MCF 10A (cell line): ENCODE measurements around the gene KCNJ18. TPM values are rescaled to one million over a fixed set of nuclear protein-coding genes. Genes with fewer than 3 reads are reported as not detected.
"Not testable (repeated sequence)": the region's sequence is repeated elsewhere in the genome, so short reads cannot be mapped to it uniquely, and the experiment has no call there.

Source experiments
- Bru-seq: library from RNA; stranded (reverse); fragments of 400-500 nt; gene quantifications from one replicate; lab custom pipeline; 2021; lab: Mats Ljungman, UMichigan
- BruChase-seq, 2 experiments: library from RNA; stranded (reverse); fragments of 400-500 nt; gene quantifications; one replicate each; lab custom pipeline; 2021; lab: Mats Ljungman, UMichigan
- BruUV-seq: library from RNA; stranded (reverse); fragments of 400-500 nt; replicated peaks from 2 replicates; lab custom pipeline; 2021; lab: Mats Ljungman, UMichigan
- CTCF ChIA-PET: fragments of 300-600 bp; sonication (Branson Sonifier 250); formaldehyde crosslinking; extraction: SDS; loops from one replicate; lab custom pipeline; 2021; ENCODE audit warnings: antibody characterized with exemption, inconsistent platforms; lab: Yijun Ruan, JAX
- POLR2A ChIA-PET: fragments of 300-600, 350-650 bp; sonication (Branson Sonifier 250); formaldehyde crosslinking; extraction: SDS; loops from one replicate; lab custom pipeline; 2020; ENCODE audit warnings: antibody characterized with exemption, inconsistent platforms; lab: Yijun Ruan, JAX
- DNase-seq: peaks from one replicate; pipeline ENCODE4 v3.0.0-alpha.2; 2018; ENCODE audit not compliant: unreplicated experiment
- H3K27ac Mint-ChIP-seq: one replicate; pipeline ENCODE4 v1.8.0; 2022; ENCODE audit warnings: mild to moderate bottlenecking, low read depth, mixed read lengths; ENCODE audit not compliant: unreplicated experiment
- H3K27me3 Mint-ChIP-seq: one replicate; pipeline ENCODE4 v1.8.0; 2022; ENCODE audit warnings: mixed read lengths; ENCODE audit not compliant: insufficient read depth, unreplicated experiment
- H3K36me3 Mint-ChIP-seq: one replicate; pipeline ENCODE4 v1.8.0; 2022; ENCODE audit warnings: mild to moderate bottlenecking, moderate library complexity, mixed read lengths; ENCODE audit not compliant: insufficient read depth, unreplicated experiment
- H3K4me1 Mint-ChIP-seq: one replicate; pipeline ENCODE4 v1.8.0; 2022; ENCODE audit warnings: mixed read lengths; ENCODE audit not compliant: insufficient read depth, unreplicated experiment
- H3K4me3 Mint-ChIP-seq: one replicate; pipeline ENCODE4 v1.8.0; 2022; ENCODE audit warnings: mild to moderate bottlenecking, moderate library complexity, mixed read lengths; ENCODE audit not compliant: unreplicated experiment
- H3K9me3 Mint-ChIP-seq: one replicate; pipeline ENCODE4 v1.8.0; 2022; ENCODE audit warnings: mixed read lengths; ENCODE audit not compliant: unreplicated experiment
- intact Hi-C: fragments of 100-400 bp; cut with micrococcal nuclease; formaldehyde crosslinking; loops from 2 replicates; pipeline ENCODE4 v1.14.1; 2022
- long read RNA-seq: library from polyadenylated mRNA; stranded (forward); transcript quantifications from one replicate; pipeline ENCODE4 v2.0.0, GENCODE V29; 2022
- total RNA-seq: library from RNA; stranded (reverse); gene quantifications from 2 replicates; pipeline ENCODE4 v1.2.3, GENCODE V29; 2022

Gene KCNJ18
- total RNA-seq (not detected in 2 replicates), Bru-seq, nascent RNA (not detected), BruChase-seq, experiment 1, labeled RNA remaining after a 6-hour chase (not detected), BruChase-seq, experiment 2, labeled RNA remaining after a 2-hour chase (not detected)
- long read RNA-seq: 0 reads

GRCh38 chr17:21691883-21692703 lies at the start of gene KCNJ18:
Gene KCNJ18 (plus strand): TSS chr17:21692523. CDS start chr17:21702787, 10,264 bp downstream.
- POLR2A ChIA-PET, H3K4me3 Mint-ChIP-seq, BruUV-seq, H3K27me3 Mint-ChIP-seq, H3K4me1 Mint-ChIP-seq, intact Hi-C loops, CTCF ChIA-PET, H3K36me3 Mint-ChIP-seq, DNase-seq, H3K27ac Mint-ChIP-seq: not testable (repeated sequence)
- H3K9me3 Mint-ChIP-seq: peaks cover 19% of the 10 kb centered on the region

DNA sequence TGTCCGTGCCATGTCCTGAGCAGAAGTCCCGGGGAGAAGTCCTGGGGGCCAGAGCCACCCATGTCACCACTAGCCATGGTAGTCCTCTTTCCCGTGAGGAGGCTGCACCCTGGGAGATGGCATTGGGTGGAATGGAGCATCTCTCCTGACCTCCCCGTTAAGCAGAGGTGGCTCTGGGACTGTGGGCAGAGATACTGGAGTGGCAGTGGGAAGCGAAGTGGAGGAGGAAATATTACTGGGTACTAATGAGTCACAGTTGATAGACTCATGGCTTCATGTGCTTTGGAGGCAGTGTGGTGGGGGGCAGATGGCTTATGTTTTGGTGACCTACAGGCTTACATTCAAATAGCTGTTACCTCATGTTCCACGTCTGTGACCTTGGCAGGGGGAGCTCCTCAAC lies 44.2 kb upstream of the KCNJ18 start:
- H3K27me3 Mint-ChIP-seq, H3K36me3 Mint-ChIP-seq, H3K4me1 Mint-ChIP-seq, intact Hi-C loops, DNase-seq, CTCF ChIA-PET, H3K4me3 Mint-ChIP-seq, H3K27ac Mint-ChIP-seq, BruUV-seq, POLR2A ChIA-PET: not testable (repeated sequence)
- peaks cover 17% of the 10 kb centered on the region for H3K9me3 Mint-ChIP-seq

GRCh38 chr17:21650043-21650442 lies 42.3 kb upstream of the KCNJ18 start:
- BruUV-seq, POLR2A ChIA-PET, DNase-seq, H3K36me3 Mint-ChIP-seq, CTCF ChIA-PET, H3K27ac Mint-ChIP-seq, H3K4me3 Mint-ChIP-seq, H3K4me1 Mint-ChIP-seq, H3K27me3 Mint-ChIP-seq, intact Hi-C loops: not testable (repeated sequence)
- H3K9me3 Mint-ChIP-seq: peaks cover 17% of the 10 kb centered on the region

- H3K4me3 Mint-ChIP-seq, intact Hi-C loops, H3K4me1 Mint-ChIP-seq, CTCF ChIA-PET, H3K36me3 Mint-ChIP-seq, DNase-seq, BruUV-seq, H3K27ac Mint-ChIP-seq, H3K27me3 Mint-ChIP-seq, POLR2A ChIA-PET: not testable (repeated sequence)
- H3K9me3 Mint-ChIP-seq: peaks cover 17% of the 10 kb centered on the region
Measured at GRCh38 chr17:21652049-21652448, 40.3 kb upstream of the KCNJ18 start.

- POLR2A ChIA-PET, H3K27me3 Mint-ChIP-seq, intact Hi-C loops, H3K4me1 Mint-ChIP-seq, H3K4me3 Mint-ChIP-seq, H3K36me3 Mint-ChIP-seq, BruUV-seq, CTCF ChIA-PET, H3K27ac Mint-ChIP-seq, DNase-seq: not testable (repeated sequence)
- peaks cover 17% of the 10 kb centered on the region for H3K9me3 Mint-ChIP-seq
Measured at GRCh38 chr17:21653211-21653610, 39.1 kb upstream of the KCNJ18 start.

DNA sequence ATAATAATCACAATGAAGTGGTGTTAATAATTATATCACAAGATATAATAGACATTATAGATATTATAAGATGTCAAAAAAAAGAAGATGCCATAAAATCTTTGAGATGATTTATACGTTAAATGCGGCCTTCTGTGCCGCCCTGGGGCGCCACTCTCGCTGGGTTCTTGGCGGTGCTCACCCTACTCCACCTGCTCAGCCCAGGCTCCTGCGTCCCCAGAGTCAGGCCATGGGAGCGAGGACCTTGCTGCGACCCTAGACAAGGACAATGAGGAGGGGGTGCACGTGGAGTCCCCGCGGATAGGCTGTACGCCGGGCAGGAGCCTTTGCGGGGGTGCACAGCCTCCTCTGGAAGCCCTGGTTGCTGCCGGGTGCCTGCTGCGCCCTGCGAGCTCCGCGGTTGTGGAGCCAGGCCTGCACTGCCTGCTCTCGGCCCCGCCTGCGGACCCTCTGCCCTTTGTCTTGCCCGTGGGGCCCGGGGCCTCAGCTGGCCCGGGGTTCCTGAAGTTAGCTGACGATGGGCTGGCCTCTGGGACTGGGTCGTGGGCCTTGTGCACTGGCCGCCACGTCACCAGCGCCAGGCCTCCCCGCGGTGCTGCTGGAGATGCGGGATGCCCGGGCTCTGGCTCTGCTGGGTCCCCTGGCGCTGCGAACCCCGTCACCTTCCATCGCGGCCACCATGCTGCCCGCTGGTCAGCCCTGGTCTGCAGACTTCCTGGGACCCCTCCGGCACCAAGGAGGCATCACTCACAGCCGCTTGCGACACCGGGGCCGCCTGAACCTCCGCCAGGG lies 35.6 kb upstream of the KCNJ18 start:
- H3K27me3 Mint-ChIP-seq, H3K4me3 Mint-ChIP-seq, DNase-seq, BruUV-seq, POLR2A ChIA-PET, H3K4me1 Mint-ChIP-seq, intact Hi-C loops, H3K9me3 Mint-ChIP-seq, H3K36me3 Mint-ChIP-seq, H3K27ac Mint-ChIP-seq, CTCF ChIA-PET: not testable (repeated sequence)

GRCh38 chr17:21659635-21660034 lies 32.7 kb upstream of the KCNJ18 start:
- BruUV-seq, H3K27me3 Mint-ChIP-seq, H3K4me1 Mint-ChIP-seq, POLR2A ChIA-PET, DNase-seq, H3K4me3 Mint-ChIP-seq, H3K27ac Mint-ChIP-seq, H3K36me3 Mint-ChIP-seq, intact Hi-C loops: not testable (repeated sequence)
- H3K9me3 Mint-ChIP-seq: peaks cover 11% of the 10 kb centered on the region
- CTCF ChIA-PET: interaction anchor here (0.6 kb wide), 1 partner anchor 11 kb away, joined by 3 read pairs; no protein-coding TSS in a partner anchor

GRCh38 chr17:21661455-21661854 lies 30.9 kb upstream of the KCNJ18 start:
- POLR2A ChIA-PET, BruUV-seq, DNase-seq, H3K27ac Mint-ChIP-seq, H3K4me1 Mint-ChIP-seq, H3K4me3 Mint-ChIP-seq, H3K27me3 Mint-ChIP-seq, CTCF ChIA-PET, intact Hi-C loops, H3K36me3 Mint-ChIP-seq: not testable (repeated sequence)
- peaks cover 11% of the 10 kb centered on the region for H3K9me3 Mint-ChIP-seq

GRCh38 chr17:21663166-21663565 lies 29.2 kb upstream of the KCNJ18 start:
- BruUV-seq, intact Hi-C loops, H3K4me3 Mint-ChIP-seq, POLR2A ChIA-PET, H3K36me3 Mint-ChIP-seq, DNase-seq, H3K27me3 Mint-ChIP-seq, H3K4me1 Mint-ChIP-seq, CTCF ChIA-PET, H3K27ac Mint-ChIP-seq: not testable (repeated sequence)
- H3K9me3 Mint-ChIP-seq: peaks cover 18% of the 10 kb centered on the region
